Esophagus muscularis mucosa (tissue), 4 donors: ENCODE results near the gene RBFOX2. TPM values are rescaled to one million over a fixed set of nuclear protein-coding genes. Genes with fewer than 3 reads are reported as not detected.

Source experiments
- DNase-seq: peaks from one replicate; pipeline ENCODE4 v3.0.0-alpha.2; 2017; ENCODE audit errors: extremely low spot score
- H3K27ac ChIP-seq, 4 donors: fragments of 200-600 bp; sonication (generic); replicated peaks in 1 of 4; 1 replicate in 3 of 4; 2 replicates in 1 of 4; pipeline ENCODE4 v1.5.1; 2016 to 2019; ENCODE audit warnings: mild to moderate bottlenecking in 1 of 4
- H3K27me3 ChIP-seq, 4 donors: fragments of 200-600 bp; sonication (generic); one replicate each; pipeline versions ENCODE4 v1.5.1 to v1.6.0; 2016 to 2019
- H3K36me3 ChIP-seq, 4 donors: fragments of 200-600 bp; sonication (generic); one replicate each; pipeline ENCODE4 v1.5.1; 2016 to 2019
- H3K4me1 ChIP-seq, 4 donors: fragments of 200-600 bp; sonication (generic); one replicate each; pipeline ENCODE4 v1.5.1; 2016 to 2019
- H3K4me3 ChIP-seq, 4 donors: fragments of 200-600 bp; sonication (generic); 1 replicate in 2 of 4; 2 replicates in 2 of 4; pipeline ENCODE4 v1.5.1; 2016 to 2019; ENCODE audit warnings: mild to moderate bottlenecking in 4 of 4, moderate library complexity in 1 of 4
- H3K9me3 ChIP-seq, 4 donors: fragments of 200-600 bp; sonication (generic); 1 replicate in 3 of 4; 2 replicates in 1 of 4; pipeline ENCODE4 v1.5.1; 2016 to 2019
- EP300 ChIP-seq: sonication (generic); formaldehyde crosslinking; IDR thresholded peaks from one replicate; pipeline ENCODE4 v1.6.1; 2017; ENCODE audit warnings: antibody characterized with exemption
- POLR2A ChIP-seq: fragments of 450-650 bp; IDR thresholded peaks from one replicate; pipeline ENCODE4 v1.6.1; 2017; ENCODE audit warnings: antibody characterized with exemption, moderate library complexity, mild to moderate bottlenecking, low read depth
- POLR2AphosphoS5 ChIP-seq, 2 donors: sonication (generic); formaldehyde crosslinking; IDR thresholded peaks; one replicate each; pipeline ENCODE4 v1.6.1; 2017; ENCODE audit warnings: antibody characterized with exemption in 2 of 2
- WGBS: methylation state at CpG from one replicate; pipeline ENCODE4 v1.1.5; 2018; 5-methylcytosine and 5-hydroxymethylcytosine counted together
- intact Hi-C: fragments of 100-400 bp; cut with DNase I; formaldehyde crosslinking; loops from one replicate; pipeline ENCODE4 v1.15.1; 2023
- total RNA-seq, 4 donors: library from RNA; depleted of rRNA; stranded (reverse); fragments of >200 nt; gene quantifications; one replicate each; pipeline versions ENCODE4 v1.1.0 to v1.2.1, GENCODE V29; 2016
- TF ChIP-seq, protein P1 (sequence below), 3 experiments: fragments of 200-600 bp in 2 of 3; fragments of 450-650 bp in 1 of 3; sonication (generic) in 2 of 3; IDR thresholded peaks; one replicate each; pipeline ENCODE4 v1.5.1; 2017 to 2019; ENCODE audit warnings: antibody characterized with exemption in 3 of 3, mild to moderate bottlenecking in 2 of 3, moderate library complexity in 1 of 3

The RBFOX2 gene
- total RNA-seq, 4 donors from 2014 or later = 113 to 179 (median 155) TPM

DNA sequence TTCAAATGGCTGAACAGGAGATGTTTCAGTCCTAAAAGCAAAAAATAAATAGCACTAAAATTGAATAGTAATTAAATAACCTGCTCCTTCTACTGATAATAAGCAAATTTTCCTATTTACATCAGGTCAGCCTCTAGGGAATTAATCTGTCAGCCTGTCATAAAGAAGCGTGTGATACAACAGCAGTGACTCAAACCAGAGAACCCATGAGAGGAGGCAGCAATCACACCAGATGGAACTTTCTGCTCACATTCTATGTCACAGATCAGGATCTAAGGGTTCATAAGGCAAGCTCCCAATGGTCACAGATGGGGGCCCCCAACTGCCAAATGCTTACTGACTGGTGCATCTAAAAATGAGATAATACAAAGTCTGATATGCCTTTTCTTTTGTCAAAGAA, 41.1 kb downstream of the RBFOX2 start:
- no peak overlapping the region for H3K27ac ChIP-seq
- TF ChIP-seq EP300 (no peak), POLR2A (no peak), POLR2AphosphoS5 (IDR thresholded peaks at IDR 0.05) (no peak)
- TF ChIP-seq, protein P1, sequence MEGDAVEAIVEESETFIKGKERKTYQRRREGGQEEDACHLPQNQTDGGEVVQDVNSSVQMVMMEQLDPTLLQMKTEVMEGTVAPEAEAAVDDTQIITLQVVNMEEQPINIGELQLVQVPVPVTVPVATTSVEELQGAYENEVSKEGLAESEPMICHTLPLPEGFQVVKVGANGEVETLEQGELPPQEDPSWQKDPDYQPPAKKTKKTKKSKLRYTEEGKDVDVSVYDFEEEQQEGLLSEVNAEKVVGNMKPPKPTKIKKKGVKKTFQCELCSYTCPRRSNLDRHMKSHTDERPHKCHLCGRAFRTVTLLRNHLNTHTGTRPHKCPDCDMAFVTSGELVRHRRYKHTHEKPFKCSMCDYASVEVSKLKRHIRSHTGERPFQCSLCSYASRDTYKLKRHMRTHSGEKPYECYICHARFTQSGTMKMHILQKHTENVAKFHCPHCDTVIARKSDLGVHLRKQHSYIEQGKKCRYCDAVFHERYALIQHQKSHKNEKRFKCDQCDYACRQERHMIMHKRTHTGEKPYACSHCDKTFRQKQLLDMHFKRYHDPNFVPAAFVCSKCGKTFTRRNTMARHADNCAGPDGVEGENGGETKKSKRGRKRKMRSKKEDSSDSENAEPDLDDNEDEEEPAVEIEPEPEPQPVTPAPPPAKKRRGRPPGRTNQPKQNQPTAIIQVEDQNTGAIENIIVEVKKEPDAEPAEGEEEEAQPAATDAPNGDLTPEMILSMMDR (IDR thresholded peaks at IDR 0.05) = no peak
- no peak overlapping the region for H3K4me3 ChIP-seq
- H3K36me3 ChIP-seq = no peaks in the 10 kb centered on the region
- H3K27me3 ChIP-seq = no peaks in the 10 kb centered on the region
- 50% methylated on average over 1 of the region's 1 CpG for WGBS
- H3K9me3 ChIP-seq = no peaks in the 10 kb centered on the region
- intact Hi-C loops = no loop called here
- peak; percentile 55 for DNase-seq
- H3K4me1 ChIP-seq = peaks cover 23 to 87% (median 80%) of the 10 kb centered on the region in 4 donors

GRCh38 chr22:35986088-35986487, 42.5 kb downstream of the RBFOX2 start:
- intact Hi-C loops = no loop called here
- no peaks in the 10 kb centered on the region for H3K36me3 ChIP-seq
- H3K4me3 ChIP-seq = no peak overlapping the region
- no peak for TF ChIP-seq POLR2AphosphoS5 (IDR thresholded peaks at IDR 0.05)
- no peak for TF ChIP-seq EP300
- TF ChIP-seq, protein P1 (IDR thresholded peaks at IDR 0.05) = no peak
- TF ChIP-seq POLR2A = no peak
- no peaks in the 10 kb centered on the region for H3K9me3 ChIP-seq
- H3K4me1 ChIP-seq = peaks cover 23 to 79% (median 74%) of the 10 kb centered on the region in 4 donors
- WGBS = 33% methylated on average over 2 of the region's 2 CpGs
- no peak for DNase-seq
- peak overlapping the region in 2 of 4 donors; percentile 5 to 14 for H3K27ac ChIP-seq
- no peaks in the 10 kb centered on the region for H3K27me3 ChIP-seq

- DNase-seq = no peak
- WGBS = 45% methylated on average over 3 of the region's 3 CpGs
- H3K36me3 ChIP-seq = no peaks in the 10 kb centered on the region
- no peaks in the 10 kb centered on the region for H3K27me3 ChIP-seq
- no peak overlapping the region for H3K4me3 ChIP-seq
- no peaks in the 10 kb centered on the region for H3K9me3 ChIP-seq
- H3K27ac ChIP-seq = peak overlapping the region in 1 of 4 donors; percentile 15
- TF ChIP-seq POLR2A (no peak), POLR2AphosphoS5 (IDR thresholded peaks at IDR 0.05) (no peak), EP300 (no peak)
- TF ChIP-seq, protein P1 (IDR thresholded peaks at IDR 0.05) = no peak
- intact Hi-C loops = no loop called here
- H3K4me1 ChIP-seq = peaks cover 23 to 72% (median 67%) of the 10 kb centered on the region in 4 donors
Observed at GRCh38 chr22:35985371-35985770, 43.3 kb downstream of the RBFOX2 start.

DNA sequence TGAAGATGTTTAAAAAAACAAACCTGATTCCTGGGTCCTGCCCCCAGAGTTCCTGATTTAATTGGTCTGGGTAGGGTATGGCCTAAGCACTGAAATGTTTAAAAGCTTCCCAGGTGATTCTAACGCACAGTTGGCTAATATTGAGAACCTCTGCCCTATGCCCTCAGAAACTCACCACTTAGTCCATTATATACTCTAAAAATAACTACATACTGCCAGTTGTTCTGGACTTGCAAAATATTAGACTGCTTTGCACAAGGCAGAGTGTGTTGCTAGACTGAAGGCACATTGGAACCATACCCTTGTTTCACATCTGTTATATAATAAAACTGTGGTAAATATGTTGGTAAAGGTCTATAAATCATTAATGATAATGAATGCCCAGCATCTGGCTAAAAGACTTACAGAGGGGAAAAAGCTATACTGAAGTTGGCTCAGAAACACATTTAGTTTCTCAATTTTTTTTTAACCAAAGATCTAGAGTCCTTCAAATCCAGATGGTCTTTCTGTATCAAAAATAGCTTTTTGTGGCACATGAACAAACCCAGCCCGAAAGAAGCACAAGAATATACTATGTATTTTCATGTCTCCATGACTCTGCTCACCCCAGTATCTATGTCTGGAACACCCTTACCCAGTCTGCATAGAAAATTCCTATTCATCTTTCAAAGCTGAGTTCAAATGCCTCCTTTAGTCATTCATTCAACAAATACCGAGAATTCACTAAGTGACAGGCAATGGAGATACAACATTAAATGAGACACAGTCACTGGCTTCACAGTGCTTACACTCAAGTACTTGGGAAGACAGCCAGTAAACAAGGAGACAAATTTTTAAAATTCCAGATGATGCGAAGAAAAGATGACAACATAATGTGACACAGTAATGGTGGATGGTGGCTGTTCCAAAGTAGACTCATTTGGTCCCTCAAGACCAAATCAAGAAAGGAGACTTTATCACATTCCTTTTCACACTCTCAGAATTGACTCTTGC, 44.1 kb downstream of the RBFOX2 start:
- H3K36me3 ChIP-seq = no peaks in the 10 kb centered on the region
- no peak overlapping the region for H3K27ac ChIP-seq
- no peaks in the 10 kb centered on the region for H3K9me3 ChIP-seq
- peaks cover 23 to 75% (median 62%) of the 10 kb centered on the region in 4 donors for H3K4me1 ChIP-seq
- WGBS = 86% methylated on average over 4 of the region's 4 CpGs
- intact Hi-C loops = no loop called here
- TF ChIP-seq, protein P1 (IDR thresholded peaks at IDR 0.05) = no peak
- TF ChIP-seq POLR2AphosphoS5 (IDR thresholded peaks at IDR 0.05) (no peak), POLR2A (no peak), EP300 (no peak)
- no peak for DNase-seq
- H3K27me3 ChIP-seq = no peaks in the 10 kb centered on the region
- no peak overlapping the region for H3K4me3 ChIP-seq
